Measurements from ENCODE around the gene IDH1. TPM values are rescaled to one million over a fixed set of nuclear protein-coding genes. Genes with fewer than 3 reads are reported as not detected.

The IDH1 gene
- polyA plus RNA-seq, 2 of the 4 experiments (the other 2 are of a cell fraction): 180 to 346 TPM

DNA sequence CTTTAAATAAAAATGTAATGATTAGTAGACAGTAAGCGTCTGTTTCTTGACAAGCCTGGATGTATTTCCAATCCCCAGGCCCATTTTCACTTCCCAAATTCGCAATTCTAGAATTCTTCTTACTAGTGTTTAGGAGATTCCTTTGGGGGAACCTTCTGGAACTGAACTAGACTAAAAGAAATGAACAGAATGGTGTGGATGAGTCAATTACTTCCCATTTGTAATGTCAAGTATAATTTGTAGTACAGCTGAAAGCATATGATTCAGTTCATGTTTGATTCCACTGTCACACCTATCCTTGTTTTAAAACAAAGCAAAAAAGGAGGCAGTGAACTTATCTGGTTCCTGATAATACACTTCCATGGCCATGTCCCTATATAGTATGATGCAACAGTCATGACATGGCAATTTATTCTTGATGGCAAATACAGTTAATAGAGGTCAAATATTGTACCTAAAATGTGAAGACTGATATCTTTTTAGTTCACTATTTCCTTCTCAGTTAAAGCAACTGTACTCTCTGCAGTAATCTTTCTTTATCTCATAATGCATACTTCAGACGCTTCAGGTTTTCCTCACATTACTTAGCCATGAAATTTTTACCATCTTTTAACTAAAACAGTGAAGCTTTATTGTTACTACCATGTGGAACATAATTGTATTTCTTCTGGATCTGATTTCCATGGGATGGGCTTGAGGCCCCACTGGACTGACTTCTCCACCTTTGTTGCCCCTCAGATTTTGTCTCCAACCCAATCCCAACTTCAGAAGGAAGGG, 2.0 kb downstream of the IDH1 start:
- Histone ChIP-seq H3K4me3 (peak overlapping the region; percentile 96), H3K9me3 (no peaks in the 10 kb centered on the region), H3K4me1 (peaks cover 42% of the 10 kb centered on the region), H3K27ac (peak overlapping the region; percentile 86 to 90), H3K4me2 (peak overlapping the region; percentile 83)
- TF ChIP-seq, protein P1, sequence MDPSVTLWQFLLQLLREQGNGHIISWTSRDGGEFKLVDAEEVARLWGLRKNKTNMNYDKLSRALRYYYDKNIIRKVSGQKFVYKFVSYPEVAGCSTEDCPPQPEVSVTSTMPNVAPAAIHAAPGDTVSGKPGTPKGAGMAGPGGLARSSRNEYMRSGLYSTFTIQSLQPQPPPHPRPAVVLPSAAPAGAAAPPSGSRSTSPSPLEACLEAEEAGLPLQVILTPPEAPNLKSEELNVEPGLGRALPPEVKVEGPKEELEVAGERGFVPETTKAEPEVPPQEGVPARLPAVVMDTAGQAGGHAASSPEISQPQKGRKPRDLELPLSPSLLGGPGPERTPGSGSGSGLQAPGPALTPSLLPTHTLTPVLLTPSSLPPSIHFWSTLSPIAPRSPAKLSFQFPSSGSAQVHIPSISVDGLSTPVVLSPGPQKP (IDR thresholded peaks at IDR 0.05; ENCODE audit: low read depth, low read length): no peak
- no peak for TF ChIP-seq SREBF2 (IDR thresholded peaks at IDR 0.05)
- TF ChIP-seq, protein P2, sequence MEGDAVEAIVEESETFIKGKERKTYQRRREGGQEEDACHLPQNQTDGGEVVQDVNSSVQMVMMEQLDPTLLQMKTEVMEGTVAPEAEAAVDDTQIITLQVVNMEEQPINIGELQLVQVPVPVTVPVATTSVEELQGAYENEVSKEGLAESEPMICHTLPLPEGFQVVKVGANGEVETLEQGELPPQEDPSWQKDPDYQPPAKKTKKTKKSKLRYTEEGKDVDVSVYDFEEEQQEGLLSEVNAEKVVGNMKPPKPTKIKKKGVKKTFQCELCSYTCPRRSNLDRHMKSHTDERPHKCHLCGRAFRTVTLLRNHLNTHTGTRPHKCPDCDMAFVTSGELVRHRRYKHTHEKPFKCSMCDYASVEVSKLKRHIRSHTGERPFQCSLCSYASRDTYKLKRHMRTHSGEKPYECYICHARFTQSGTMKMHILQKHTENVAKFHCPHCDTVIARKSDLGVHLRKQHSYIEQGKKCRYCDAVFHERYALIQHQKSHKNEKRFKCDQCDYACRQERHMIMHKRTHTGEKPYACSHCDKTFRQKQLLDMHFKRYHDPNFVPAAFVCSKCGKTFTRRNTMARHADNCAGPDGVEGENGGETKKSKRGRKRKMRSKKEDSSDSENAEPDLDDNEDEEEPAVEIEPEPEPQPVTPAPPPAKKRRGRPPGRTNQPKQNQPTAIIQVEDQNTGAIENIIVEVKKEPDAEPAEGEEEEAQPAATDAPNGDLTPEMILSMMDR (IDR thresholded peaks at IDR 0.05): no peak
- TF ChIP-seq KDM5A (IDR thresholded peaks at IDR 0.05): no peak
- TF ChIP-seq CEBPB (IDR thresholded peaks at IDR 0.05): peak in 1 of 2 experiments; percentile 40; a peak in 1 of 4 replicates
- no peak for TF ChIP-seq RCOR1 (IDR thresholded peaks at IDR 0.05; ENCODE audit: low read depth, low read length)
- no peak for TF ChIP-seq BHLHE40 (IDR thresholded peaks at IDR 0.05; ENCODE audit: low read depth, low read length)
- TF ChIP-seq HOXB5 (CRISPR knock-in tag; IDR thresholded peaks at IDR 0.05): no peak
- TF ChIP-seq TP53 (CRISPR knock-in tag; IDR thresholded peaks at IDR 0.05): no peak
- TF ChIP-seq MYC (IDR thresholded peaks at IDR 0.05; ENCODE audit: borderline replicate concordance, low read length): no peak
- no peak for TF ChIP-seq ESRRA (IDR thresholded peaks at IDR 0.05; ENCODE audit: borderline replicate concordance, low read length)
- TF ChIP-seq ZSCAN20 (CRISPR knock-in tag; IDR thresholded peaks at IDR 0.05): no peak
- TF ChIP-seq HEYL (CRISPR knock-in tag; IDR thresholded peaks at IDR 0.05): no peak
- no peak for TF ChIP-seq HOXB13 (CRISPR knock-in tag; IDR thresholded peaks at IDR 0.05; ENCODE audit: low read depth)
- TF ChIP-seq NFE2L2 (conservative IDR thresholded peaks at IDR 0.05; ENCODE audit: low read length): peak; percentile 74
- peak; percentile 72 for TF ChIP-seq MAFK (IDR thresholded peaks at IDR 0.05; ENCODE audit: partially characterized antibody)
- TF ChIP-seq, protein P3, sequence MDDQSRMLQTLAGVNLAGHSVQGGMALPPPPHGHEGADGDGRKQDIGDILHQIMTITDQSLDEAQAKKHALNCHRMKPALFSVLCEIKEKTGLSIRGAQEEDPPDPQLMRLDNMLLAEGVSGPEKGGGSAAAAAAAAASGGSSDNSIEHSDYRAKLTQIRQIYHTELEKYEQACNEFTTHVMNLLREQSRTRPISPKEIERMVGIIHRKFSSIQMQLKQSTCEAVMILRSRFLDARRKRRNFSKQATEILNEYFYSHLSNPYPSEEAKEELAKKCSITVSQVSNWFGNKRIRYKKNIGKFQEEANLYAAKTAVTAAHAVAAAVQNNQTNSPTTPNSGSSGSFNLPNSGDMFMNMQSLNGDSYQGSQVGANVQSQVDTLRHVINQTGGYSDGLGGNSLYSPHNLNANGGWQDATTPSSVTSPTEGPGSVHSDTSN (IDR thresholded peaks at IDR 0.05): no peak
- FAIRE-seq (no peak), DNase-seq (ENCODE audit: low read depth in 1 of 2, low spot score in 1 of 2) (peak in 1 of 2 experiments; percentile 16), ATAC-seq (no peak)
- 81% methylated on average over 3 of the region's 3 CpGs for WGBS (ENCODE audit: missing lambda C conversion rate)
- CTCF ChIA-PET: interaction anchor here (0.6 to 5.1 kb wide), 11 partner anchors 8 to 511 kb away, joined by 3 to 64 read pairs (median 5); no protein-coding TSS in a partner anchor
- POLR2A ChIA-PET: no interaction called here

DNA sequence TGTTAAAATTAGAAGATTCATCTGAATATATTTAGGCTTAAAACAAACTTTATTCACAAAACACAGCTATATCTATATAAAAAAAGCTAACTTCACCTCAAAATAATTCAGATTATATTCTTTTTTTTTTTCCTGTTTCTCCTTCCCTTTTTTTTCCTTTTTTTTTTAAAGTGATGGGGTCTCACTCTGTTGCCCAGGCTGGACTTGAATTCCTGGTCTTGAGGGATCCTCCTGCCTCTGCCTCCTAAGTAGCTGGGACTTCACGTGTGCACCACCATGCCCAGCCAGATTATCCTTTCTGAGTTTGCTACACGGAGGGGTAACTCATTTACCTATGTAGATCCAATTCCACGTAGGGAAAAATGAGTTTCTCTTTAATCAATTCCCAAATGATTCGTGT, 3.8 kb downstream of the IDH1 start:
- POLR2A ChIA-PET: no interaction called here
- Histone ChIP-seq H3K4me1 (peaks cover 42% of the 10 kb centered on the region), H3K9me3 (no peaks in the 10 kb centered on the region), H3K4me3 (no peak overlapping the region), H3K27ac (peak overlapping the region in 1 of 2 experiments; percentile 24; a peak in 1 of 6 replicates), H3K4me2 (peak overlapping the region; percentile 83; the same call in 2 of the 3 replicates)
- 87% methylated on average over 4 of the region's 4 CpGs for WGBS (ENCODE audit: missing lambda C conversion rate)
- no peak for ATAC-seq
- FAIRE-seq: no peak
- no peak for DNase-seq (ENCODE audit: low read depth in 1 of 2, low spot score in 1 of 2)
- CTCF ChIA-PET: interaction anchor here (0.7 to 4.3 kb wide), 4 partner anchors 9 to 505 kb away, joined by 3 to 64 read pairs (median 3); no protein-coding TSS in a partner anchor
- TF ChIP-seq JUN (IDR thresholded peaks at IDR 0.05) (no peak), POLR2A (IDR thresholded peaks at IDR 0.05; ENCODE audit: low read length) (no peak), RFX5 (IDR thresholded peaks at IDR 0.05) (no peak), CHD2 (IDR thresholded peaks at IDR 0.05; ENCODE audit: low read length, partially characterized antibody) (no peak), RNF2 (IDR thresholded peaks at IDR 0.05; ENCODE audit: borderline replicate concordance, low read depth) (no peak), POLR2AphosphoS2 (conservative IDR thresholded peaks at IDR 0.05; ENCODE audit: low read length) (no peak), NPAS2 (CRISPR knock-in tag; IDR thresholded peaks at IDR 0.05; ENCODE audit: borderline replicate concordance) (no peak), RAD21 (conservative IDR thresholded peaks at IDR 0.05 in 1 of 2, IDR thresholded peaks at IDR 0.05 in 1 of 2) (no peak)
- TF ChIP-seq, protein P4, sequence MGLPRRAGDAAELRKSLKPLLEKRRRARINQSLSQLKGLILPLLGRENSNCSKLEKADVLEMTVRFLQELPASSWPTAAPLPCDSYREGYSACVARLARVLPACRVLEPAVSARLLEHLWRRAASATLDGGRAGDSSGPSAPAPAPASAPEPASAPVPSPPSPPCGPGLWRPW (IDR thresholded peaks at IDR 0.05): no peak
- TF ChIP-seq, protein P5, sequence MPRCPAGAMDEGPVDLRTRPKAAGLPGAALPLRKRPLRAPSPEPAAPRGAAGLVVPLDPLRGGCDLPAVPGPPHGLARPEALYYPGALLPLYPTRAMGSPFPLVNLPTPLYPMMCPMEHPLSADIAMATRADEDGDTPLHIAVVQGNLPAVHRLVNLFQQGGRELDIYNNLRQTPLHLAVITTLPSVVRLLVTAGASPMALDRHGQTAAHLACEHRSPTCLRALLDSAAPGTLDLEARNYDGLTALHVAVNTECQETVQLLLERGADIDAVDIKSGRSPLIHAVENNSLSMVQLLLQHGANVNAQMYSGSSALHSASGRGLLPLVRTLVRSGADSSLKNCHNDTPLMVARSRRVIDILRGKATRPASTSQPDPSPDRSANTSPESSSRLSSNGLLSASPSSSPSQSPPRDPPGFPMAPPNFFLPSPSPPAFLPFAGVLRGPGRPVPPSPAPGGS (IDR thresholded peaks at IDR 0.05): no peak
- TF ChIP-seq, protein P1 (IDR thresholded peaks at IDR 0.05; ENCODE audit: low read depth, low read length): no peak
- TF ChIP-seq, protein P6, sequence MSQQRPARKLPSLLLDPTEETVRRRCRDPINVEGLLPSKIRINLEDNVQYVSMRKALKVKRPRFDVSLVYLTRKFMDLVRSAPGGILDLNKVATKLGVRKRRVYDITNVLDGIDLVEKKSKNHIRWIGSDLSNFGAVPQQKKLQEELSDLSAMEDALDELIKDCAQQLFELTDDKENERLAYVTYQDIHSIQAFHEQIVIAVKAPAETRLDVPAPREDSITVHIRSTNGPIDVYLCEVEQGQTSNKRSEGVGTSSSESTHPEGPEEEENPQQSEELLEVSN (IDR thresholded peaks at IDR 0.05; ENCODE audit: borderline replicate concordance, low read depth): no peak
- TF ChIP-seq, protein P3 (IDR thresholded peaks at IDR 0.05): no peak
